ENCODE measurements around the gene BDKRB2.

- TF ChIP-seq, protein P1, sequence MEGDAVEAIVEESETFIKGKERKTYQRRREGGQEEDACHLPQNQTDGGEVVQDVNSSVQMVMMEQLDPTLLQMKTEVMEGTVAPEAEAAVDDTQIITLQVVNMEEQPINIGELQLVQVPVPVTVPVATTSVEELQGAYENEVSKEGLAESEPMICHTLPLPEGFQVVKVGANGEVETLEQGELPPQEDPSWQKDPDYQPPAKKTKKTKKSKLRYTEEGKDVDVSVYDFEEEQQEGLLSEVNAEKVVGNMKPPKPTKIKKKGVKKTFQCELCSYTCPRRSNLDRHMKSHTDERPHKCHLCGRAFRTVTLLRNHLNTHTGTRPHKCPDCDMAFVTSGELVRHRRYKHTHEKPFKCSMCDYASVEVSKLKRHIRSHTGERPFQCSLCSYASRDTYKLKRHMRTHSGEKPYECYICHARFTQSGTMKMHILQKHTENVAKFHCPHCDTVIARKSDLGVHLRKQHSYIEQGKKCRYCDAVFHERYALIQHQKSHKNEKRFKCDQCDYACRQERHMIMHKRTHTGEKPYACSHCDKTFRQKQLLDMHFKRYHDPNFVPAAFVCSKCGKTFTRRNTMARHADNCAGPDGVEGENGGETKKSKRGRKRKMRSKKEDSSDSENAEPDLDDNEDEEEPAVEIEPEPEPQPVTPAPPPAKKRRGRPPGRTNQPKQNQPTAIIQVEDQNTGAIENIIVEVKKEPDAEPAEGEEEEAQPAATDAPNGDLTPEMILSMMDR (IDR thresholded peaks at IDR 0.05; ENCODE audit: low read length): no peak
- no peak for TF ChIP-seq EZH2 (IDR thresholded peaks at IDR 0.05; ENCODE audit: borderline replicate concordance, low read length)
Observed at GRCh38 chr14:96194657-96195431, 9.8 kb upstream of the BDKRB2 start.

Measured in OCI-LY1 (cell line).